Measurements from ENCODE around the gene MTMR3.
A peak's percentile ranks its signal among the peaks of the same experiment; 100 is the strongest.

The MTMR3 gene

DNA sequence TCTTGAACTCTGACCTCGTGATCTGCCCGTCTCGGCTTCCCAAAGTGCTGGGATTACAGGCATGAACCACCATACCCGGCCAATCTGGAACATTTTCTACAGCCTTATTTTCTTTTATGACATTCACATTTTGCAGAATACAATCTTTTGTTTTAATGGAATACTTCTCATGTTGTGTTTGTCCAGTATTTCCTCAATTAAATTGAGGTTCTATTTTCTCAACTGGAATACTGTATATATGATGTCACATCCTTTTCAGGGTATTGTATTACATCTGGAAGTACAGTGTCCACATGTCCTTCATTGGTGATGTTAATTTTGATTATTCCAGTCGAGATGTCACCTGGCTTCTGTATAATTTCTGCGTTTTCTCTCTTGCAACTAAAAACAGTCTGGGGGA is 106.5 kb downstream of the MTMR3 start:
- Mint-ChIP-seq H3K4me1 (peaks cover 47% of the 10 kb centered on the region), H3K9me3 (no peaks in the 10 kb centered on the region), H3K36me3 (ENCODE audit: low read depth) (peaks cover 45% of the 10 kb centered on the region), H3K4me3 (no peak overlapping the region), H3K27ac (no peak overlapping the region), H3K27me3 (ENCODE audit: low read depth, poor library complexity) (no peaks in the 10 kb centered on the region)
- TF ChIP-seq, protein P1, sequence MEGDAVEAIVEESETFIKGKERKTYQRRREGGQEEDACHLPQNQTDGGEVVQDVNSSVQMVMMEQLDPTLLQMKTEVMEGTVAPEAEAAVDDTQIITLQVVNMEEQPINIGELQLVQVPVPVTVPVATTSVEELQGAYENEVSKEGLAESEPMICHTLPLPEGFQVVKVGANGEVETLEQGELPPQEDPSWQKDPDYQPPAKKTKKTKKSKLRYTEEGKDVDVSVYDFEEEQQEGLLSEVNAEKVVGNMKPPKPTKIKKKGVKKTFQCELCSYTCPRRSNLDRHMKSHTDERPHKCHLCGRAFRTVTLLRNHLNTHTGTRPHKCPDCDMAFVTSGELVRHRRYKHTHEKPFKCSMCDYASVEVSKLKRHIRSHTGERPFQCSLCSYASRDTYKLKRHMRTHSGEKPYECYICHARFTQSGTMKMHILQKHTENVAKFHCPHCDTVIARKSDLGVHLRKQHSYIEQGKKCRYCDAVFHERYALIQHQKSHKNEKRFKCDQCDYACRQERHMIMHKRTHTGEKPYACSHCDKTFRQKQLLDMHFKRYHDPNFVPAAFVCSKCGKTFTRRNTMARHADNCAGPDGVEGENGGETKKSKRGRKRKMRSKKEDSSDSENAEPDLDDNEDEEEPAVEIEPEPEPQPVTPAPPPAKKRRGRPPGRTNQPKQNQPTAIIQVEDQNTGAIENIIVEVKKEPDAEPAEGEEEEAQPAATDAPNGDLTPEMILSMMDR (IDR thresholded peaks at IDR 0.05): no peak
- DNase-seq: no peak

DNA sequence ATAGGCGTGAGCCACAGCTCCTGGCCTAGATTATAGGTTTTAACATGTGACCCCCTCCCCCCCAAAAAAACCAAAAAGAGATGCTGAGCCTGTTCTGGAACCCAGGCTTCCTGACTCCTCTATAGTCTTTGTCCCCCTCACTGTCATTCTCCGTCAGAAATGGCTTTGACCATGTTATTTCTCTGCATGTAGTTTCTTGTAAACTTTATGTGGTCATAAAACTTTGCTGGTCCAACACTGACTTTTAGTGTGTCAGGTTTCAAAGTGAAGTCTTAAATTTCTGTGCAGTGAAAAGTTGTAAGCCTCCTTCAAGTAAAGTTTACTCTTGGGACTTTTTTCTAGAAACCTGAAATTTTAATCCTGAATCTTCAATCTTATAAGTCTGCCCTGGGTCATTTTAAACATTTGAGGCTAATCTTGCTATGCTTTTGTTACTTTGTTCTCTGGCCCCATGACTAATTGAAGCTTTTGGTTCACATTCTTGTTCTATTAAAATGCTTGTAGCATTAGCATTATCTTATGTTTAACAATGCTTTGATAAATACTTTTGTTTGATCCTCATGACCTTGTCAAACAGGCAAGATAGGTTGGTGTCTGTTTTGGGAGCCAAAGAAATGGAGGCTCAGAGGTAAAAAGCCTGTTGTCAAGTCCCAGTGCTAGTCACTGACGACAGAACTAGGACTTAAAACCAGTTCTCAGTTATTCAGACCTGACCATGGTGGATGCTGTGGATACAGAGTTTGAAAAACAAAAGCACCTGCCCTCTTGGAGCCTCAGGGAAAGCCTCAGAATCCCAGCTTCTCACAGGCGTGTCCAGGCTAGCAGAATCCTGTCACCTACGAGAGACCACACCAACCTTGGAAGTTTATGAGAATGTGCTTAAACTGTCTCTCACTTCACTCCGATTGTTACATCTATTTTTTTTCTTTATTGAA is 109.6 kb downstream of the MTMR3 start:
- TF ChIP-seq, protein P1 (IDR thresholded peaks at IDR 0.05): no peak
- Mint-ChIP-seq H3K27me3 (ENCODE audit: low read depth, poor library complexity) (no peaks in the 10 kb centered on the region), H3K27ac (peak overlapping the region; percentile 15), H3K4me1 (peaks cover 35% of the 10 kb centered on the region), H3K9me3 (no peaks in the 10 kb centered on the region), H3K4me3 (no peak overlapping the region), H3K36me3 (ENCODE audit: low read depth) (peaks cover 37% of the 10 kb centered on the region)
- no peak for DNase-seq

DNA sequence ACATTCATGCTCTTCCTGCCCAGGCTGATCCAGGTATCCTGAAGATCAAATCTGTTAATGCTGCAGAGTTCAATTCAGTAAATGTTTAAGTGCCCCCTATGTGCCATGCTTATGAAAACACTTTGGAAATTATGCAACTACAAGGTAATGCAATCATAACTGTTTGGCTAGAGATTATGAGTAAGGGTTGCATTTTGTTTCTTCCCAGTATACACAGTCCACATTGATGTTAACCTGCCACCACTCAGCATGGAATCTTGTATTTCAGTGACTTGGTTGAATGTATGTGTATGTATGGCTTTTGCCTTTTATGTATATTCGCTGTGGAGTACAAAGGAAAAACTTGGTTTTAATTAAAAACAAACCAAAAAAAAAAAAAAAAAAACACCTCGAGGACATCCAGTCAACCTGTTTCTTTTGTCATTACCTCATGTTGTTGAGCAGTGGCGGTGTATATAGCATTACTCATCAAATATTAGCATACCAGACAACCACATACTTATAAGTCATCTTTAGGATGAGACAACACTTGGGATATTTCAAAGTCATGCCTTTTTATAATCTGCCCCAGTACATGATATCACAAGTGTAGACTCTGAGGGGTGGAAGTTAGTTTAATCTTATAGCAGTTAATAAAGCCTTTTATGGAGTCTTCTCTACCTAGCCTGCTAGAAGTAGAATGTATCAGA is 111.2 kb downstream of the MTMR3 start:
- Mint-ChIP-seq H3K27ac (no peak overlapping the region), H3K4me3 (no peak overlapping the region), H3K27me3 (ENCODE audit: low read depth, poor library complexity) (no peaks in the 10 kb centered on the region), H3K36me3 (ENCODE audit: low read depth) (peaks cover 34% of the 10 kb centered on the region), H3K9me3 (no peaks in the 10 kb centered on the region), H3K4me1 (peaks cover 35% of the 10 kb centered on the region)
- TF ChIP-seq, protein P1 (IDR thresholded peaks at IDR 0.05): no peak
- no peak for DNase-seq

DNA sequence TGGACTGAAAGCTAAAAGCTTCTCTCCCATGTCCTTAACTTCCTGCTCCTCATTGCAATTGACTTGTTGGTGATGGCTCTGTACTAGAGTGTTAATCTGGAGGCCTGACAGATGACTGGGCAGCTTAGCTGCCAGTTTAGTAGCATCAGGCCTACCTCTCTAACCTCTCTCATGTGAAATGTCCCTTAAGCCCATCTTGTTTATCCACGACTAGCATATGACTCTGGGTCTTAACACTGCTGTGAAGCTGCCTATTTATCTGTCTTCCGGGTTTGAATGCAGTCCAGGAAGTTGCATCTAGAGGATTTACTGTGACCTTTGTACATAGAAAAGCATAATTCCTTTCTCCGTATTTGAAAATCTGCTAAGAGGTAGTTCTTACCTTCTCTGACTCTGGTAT is 112.0 kb downstream of the MTMR3 start:
- no peak overlapping the region for H3K4me3 Mint-ChIP-seq
- no peak for DNase-seq
- H3K36me3 Mint-ChIP-seq (ENCODE audit: low read depth): peaks cover 27% of the 10 kb centered on the region
- TF ChIP-seq, protein P1 (IDR thresholded peaks at IDR 0.05): no peak
- H3K27ac Mint-ChIP-seq: no peak overlapping the region
- H3K4me1 Mint-ChIP-seq: peaks cover 35% of the 10 kb centered on the region
- H3K27me3 Mint-ChIP-seq (ENCODE audit: low read depth, poor library complexity): no peaks in the 10 kb centered on the region
- no peaks in the 10 kb centered on the region for H3K9me3 Mint-ChIP-seq

DNA sequence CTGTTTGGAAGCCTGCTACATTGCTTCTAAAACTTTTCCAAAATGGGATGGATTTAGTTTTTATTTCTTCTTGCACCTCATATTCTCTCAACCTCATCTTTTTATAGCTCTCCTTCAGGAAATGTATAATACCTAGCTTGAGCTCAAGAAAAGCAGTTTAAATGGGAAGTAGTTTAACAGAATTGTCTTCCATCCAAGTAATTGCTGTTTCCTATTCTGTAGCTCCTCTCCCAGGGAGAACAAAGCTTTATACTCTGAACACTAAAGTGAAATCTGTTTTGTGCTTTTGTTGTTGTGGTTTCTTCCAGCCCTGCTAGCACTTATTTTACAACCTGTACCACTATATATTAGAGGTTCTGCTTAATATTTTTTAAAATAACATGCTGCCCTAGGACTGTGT is 114.1 kb downstream of the MTMR3 start:
- TF ChIP-seq, protein P1 (IDR thresholded peaks at IDR 0.05): no peak
- H3K27ac Mint-ChIP-seq: no peak overlapping the region
- peaks cover 28% of the 10 kb centered on the region for H3K36me3 Mint-ChIP-seq (ENCODE audit: low read depth)
- peaks cover 24% of the 10 kb centered on the region for H3K4me1 Mint-ChIP-seq
- no peak overlapping the region for H3K4me3 Mint-ChIP-seq
- no peak for DNase-seq
- H3K27me3 Mint-ChIP-seq (ENCODE audit: low read depth, poor library complexity): no peaks in the 10 kb centered on the region
- no peaks in the 10 kb centered on the region for H3K9me3 Mint-ChIP-seq
